Fibroblast of lung (primary cell): ENCODE data around the gene DMAC1.

Experiments used
- CTCF ChIP-seq, 2 donors: IDR thresholded peaks in 1 of 2; conservative IDR thresholded peaks in 1 of 2; 1 replicate in 1 of 2; 2 replicates in 1 of 2; pipeline ENCODE4 v1.5.1; 2011 to 2012; ENCODE audit warnings: low read length in 2 of 2, control low read depth in 1 of 2, inconsistent platforms in 1 of 2, low read depth in 1 of 2, mild to moderate bottlenecking in 1 of 2
- EZH2 ChIP-seq: IDR thresholded peaks from 2 replicates; pipeline ENCODE4 v1.5.1; 2012; ENCODE audit warnings: low read length, control low read depth, mild to moderate bottlenecking; ENCODE audit errors: missing control alignments

GRCh38 chr9:7777771-7778170 is 21.8 kb downstream of the DMAC1 start:
- TF ChIP-seq CTCF (conservative IDR thresholded peaks at IDR 0.05 in 1 of 2, IDR thresholded peaks at IDR 0.05 in 1 of 2; ENCODE audit: low read depth in 1 of 2, low read length in 2 of 2) (no peak), EZH2 (no peak)
